Measurements from ENCODE around the gene FBXO39.

- TF ChIP-seq CTCF (conservative IDR thresholded peaks at IDR 0.05; ENCODE audit: low read length), result no peak
- TF ChIP-seq EZH2phosphoT487 (IDR thresholded peaks at IDR 0.05; ENCODE audit: borderline replicate concordance, low read depth, low read length), result no peak
Observed at GRCh38 chr17:6752068-6752909, 23.7 kb upstream of the FBXO39 start.
